ENCODE measurements around the gene BCL2L1.
A peak's percentile ranks its signal among the peaks of the same experiment; 100 is the strongest.

The BCL2L1 gene

DNA sequence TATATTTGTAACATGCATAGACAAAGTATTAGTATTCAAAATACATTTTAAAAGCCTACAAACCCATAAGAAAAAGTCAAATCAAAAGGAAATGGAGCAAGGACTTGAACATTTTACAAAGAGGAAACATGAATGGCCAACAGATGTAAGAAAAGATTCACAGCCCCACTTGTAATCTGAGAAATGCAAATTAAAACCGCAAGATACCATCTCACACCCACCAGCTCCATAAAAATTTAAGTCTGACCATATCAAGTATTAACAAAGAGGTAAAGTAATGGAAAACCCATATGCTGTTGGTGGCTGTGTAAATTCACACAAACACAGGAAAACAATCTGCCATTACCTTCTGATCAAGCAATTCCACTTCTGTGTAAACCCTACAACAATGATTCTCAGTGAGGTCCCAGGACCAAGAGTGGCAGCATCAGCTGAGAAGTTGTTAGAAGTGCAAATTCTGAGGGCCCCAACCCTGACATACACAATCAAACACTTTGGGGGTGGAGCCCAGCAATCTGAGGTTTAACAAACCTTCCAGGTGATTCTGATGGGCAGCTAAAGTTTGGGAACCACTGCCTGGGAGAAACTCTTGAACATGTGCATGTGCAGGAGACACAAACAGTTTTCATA, 30.9 kb downstream of the BCL2L1 start:
- DNase-seq (ENCODE audit: low read depth), result no peak

DNA sequence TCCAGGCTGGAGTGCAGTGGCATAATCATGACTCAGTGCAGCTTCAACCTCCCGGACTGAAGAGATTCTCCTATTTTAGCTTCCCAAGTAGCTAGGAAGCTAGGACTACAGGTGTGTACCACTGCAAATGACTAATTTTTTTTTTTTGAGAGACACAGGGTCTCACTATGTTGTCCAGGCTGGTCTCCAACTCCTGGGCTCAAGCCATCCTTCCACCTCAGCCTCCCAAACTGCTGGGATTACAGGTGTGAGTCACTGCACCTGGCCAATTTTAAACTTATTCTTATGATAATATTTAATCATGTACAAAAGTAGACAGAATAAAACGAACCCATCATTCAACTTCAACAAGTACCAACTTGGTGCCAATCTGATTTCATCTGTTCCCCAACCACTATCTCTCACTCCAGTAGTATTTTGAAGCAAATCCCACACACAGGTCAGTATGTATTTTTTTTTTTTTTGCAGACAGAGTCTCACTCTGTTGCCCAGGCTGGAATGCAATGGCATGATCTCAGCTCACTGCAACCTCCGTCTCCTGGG, 32.5 kb downstream of the BCL2L1 start:
- DNase-seq (ENCODE audit: low read depth), result no peak

DNA sequence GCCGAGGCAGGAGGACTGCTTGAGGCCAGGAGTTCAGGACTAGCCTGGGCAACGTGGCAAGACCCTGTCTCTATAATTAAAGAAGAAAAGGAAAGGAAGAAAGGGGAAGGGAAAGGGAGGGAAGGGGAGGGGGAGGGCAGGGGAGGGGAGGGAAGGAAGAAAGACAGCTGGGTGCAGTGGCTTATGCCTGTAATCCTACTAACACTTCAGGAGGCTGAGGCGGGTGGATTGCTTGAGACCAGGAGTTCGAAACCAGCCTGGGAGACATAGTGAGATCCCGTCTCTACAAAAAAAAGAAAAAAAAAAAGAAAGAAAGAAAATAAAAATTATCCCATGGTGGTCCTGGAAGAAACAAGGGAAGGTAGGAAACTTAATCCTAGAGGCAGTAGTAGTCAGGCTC, 33.5 kb downstream of the BCL2L1 start:
- no peak for DNase-seq (ENCODE audit: low read depth)

DNA sequence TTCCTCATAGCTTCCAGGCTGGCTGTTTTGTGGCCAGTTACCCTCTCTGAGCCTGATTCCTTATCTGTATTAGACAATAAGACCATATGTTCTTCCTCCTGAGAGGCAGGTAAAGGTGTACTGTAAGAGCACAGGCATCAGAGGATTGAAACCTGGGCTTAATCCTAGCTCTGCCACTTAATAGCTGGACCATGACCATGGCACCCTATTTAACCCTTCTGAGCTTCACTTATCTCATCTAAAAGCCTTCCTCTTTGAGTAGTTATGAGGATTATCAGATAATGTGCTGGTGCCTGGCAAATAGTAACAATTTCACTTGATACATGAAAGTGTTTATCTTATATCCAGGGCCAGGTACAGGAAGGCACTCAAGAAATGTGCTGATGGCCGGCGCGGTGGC, 34.9 kb downstream of the BCL2L1 start:
- DNase-seq (ENCODE audit: low read depth), result no peak

DNA sequence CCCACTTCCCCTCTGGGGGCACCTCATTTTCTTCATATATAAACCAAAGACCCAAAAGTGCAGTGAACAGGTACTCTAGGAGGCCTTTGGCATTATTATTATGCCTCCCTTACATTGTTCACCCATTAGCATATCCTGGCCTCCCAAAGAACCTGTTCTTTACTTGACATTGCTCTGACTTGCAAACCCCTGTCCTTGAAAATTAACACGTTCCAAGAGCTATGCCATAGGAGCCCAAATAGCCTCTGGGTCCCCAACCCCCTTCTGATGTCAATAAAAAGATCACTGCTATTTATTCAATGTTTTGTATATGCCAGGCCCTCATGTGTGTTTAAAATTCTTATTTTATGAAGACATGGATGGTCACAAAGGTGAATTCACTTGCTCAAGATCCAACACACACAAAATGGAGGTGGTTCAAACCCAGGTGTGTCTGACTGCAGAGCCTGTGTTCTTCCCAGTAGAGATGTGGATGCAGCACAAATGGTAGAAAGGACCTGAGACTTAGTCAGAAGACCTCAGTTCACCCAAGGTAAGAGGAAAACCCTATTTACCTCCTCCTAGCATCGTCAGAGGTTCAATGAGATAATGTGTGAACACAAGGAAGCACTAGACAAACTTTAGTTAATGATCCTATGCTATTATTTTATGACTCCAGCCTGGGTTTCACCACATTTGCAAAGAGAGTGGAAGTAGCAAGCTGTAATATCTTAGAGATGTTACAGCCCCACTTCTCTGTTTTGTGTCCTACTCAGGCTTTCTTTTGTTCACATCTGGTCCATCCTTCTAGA, 36.6 kb downstream of the BCL2L1 start:
- DNase-seq (ENCODE audit: low read depth), result no peak

DNA sequence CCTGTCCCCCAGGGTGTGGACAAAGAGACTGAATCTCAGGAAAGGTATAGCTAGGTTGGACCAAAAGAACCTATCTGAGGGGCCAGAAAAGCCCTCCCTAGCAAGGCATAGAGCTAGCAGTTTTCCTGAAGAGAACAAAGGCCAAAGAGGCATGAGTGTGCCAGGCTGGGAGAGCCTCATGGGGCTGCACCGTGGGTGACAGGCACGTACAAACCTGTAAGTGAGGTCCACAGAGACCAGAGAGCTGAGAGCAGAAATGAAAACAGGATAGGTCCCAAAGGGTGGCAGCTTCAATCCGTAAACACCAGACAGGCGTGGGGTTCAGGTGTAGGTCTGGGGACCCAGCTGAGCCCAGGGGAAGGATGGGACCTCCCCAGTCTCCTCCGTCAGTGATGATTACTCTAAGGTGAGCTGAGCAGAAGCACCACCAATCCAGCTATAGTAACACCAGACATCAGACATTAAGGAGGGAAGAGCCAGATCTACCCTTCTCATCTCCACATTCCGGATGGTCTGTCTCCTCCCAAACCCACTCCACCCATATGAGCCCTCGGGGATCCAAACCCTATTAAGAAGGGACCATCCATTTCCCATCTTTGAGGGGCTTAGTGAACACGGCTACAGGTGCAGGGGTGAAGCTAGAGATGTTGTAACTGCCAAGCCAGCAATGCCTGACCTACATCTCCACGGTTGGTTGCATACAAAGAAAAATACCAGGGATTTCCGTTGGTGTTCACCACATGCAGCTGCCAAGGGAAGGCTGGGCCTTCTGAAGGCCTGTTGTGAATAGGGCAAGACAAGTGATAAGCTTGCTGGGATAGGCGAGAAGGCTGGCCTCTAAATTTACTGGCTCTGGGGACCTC, 38.3 kb downstream of the BCL2L1 start:
- no peak for DNase-seq (ENCODE audit: low read depth)

DNA sequence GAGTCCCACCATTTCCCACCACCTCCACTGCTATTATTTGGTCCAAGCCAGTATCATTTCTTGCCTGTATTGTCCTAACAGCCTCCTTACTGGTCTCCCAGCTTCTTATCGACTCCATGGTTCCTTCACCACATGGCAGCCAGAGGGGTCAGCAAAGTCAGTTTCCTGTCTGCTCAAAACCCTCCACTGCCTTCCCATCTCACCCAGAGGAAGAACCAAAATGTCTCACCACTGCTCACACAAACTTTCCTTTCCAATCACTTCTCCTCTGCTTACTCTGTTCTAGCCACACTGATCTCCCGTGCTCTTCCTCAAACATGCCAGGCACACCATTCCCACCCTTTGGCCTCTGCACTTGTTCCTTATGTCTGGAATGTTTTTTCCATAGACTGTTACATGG, 39.7 kb downstream of the BCL2L1 start:
- no peak for DNase-seq (ENCODE audit: low read depth)

DNA sequence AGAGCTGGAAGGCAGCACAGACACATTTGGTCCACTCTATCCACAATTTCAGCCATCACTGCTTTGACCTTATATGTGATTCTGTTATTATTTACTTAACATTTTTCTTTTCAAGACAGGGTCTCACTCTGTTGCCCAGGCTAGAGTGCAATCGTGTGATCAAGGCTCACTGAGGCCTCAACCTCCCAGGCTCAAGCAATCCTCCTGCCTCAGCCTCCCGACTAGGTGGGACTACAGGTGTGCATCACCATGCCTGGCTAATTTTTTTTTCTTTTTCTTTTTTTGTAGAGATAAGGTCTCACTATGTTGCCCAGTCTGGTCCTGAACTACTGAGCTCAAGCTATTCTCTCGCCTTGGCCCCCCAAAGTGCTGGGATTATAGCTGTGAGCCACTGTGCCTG, 40.3 kb downstream of the BCL2L1 start:
- DNase-seq (ENCODE audit: low read depth), result no peak

DNA sequence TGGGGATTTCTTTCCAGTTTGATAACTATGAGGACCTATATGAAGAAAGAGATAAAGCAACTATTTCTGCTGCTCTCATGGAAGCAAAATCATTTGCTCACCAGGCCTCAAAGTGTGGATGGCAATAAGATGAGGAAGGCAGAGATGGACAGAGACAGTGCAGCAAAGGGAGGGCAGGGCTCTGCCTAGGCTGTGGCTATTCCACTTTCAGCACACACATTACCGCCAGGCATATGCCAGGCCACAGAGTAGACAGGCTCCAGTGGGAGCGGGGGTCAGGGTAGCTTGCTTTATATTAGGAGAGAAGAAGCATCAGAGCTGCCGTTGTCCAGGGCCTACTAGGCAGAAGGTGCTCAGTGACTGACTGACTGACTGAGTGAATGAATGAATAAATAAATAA, 40.9 kb downstream of the BCL2L1 start:
- no peak for DNase-seq (ENCODE audit: low read depth)

DNA sequence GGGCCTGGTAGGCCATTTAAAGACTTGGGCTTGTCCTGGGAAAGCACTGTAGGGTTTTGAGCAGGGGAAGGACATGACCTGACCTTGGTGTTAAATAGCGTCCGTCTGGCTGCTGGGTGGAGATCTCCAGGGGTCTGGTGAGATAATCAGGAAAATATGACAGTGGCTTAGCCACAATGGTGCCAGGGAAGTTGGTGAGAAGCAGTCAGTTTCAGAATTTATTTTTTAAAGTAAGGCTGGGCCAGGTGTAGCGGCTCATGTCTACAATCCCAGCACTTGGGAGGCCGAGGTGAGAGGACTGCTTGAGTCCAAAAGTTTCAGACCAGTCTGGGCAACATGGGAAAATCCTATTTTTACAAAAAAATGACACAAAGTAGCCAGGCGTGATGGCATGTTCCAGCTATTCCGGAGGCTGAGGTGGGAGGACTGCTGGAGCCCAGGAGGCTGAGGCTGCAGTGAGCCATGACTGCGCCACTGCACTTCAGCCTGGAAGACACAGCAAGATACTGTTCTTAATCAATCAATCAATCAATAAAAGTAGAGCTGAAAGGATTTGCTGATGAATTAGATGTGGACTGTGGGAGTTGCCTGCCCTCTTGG, 41.4 kb downstream of the BCL2L1 start:
- no peak for DNase-seq (ENCODE audit: low read depth)

DNA sequence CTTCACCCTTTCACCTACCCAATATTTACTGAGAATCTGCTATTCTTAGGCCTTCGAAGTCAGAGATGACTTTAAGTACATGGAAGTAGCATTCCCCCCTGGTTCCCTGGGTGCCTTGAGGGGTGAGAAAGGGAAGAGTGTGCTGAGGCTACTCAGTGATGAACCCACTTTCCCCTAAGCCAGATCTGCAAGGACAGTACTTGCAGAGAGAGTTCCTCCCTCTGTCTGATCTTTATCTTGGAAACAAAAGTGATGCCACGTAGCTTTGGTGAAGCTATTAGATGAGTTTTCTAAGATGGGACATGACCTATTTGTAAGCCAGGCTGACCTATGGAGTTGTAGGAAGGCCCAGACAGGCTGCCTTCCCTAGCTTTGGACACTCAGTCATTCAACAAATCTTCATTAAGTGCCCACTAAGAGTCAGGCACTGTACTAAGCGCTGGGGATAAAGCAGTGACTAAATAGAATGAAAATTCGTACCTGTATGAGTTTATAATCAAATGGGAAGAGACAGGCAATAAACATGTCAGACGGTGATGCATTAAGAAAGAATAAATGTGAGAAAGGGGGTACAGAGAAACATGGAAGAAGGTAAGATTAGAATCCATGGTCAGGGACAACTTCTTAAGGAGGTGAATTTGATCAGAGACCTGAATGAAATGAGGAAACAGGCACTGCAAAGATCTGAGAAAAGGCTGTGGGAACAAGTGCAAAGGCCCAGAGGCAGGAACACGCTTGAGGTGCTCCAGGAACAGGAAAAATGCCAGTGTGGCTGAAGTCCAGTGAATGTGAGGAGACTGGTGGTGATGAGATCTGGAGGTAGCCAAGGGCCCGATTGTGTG, 42.2 kb downstream of the BCL2L1 start:
- DNase-seq (ENCODE audit: low read depth), result no peak

DNA sequence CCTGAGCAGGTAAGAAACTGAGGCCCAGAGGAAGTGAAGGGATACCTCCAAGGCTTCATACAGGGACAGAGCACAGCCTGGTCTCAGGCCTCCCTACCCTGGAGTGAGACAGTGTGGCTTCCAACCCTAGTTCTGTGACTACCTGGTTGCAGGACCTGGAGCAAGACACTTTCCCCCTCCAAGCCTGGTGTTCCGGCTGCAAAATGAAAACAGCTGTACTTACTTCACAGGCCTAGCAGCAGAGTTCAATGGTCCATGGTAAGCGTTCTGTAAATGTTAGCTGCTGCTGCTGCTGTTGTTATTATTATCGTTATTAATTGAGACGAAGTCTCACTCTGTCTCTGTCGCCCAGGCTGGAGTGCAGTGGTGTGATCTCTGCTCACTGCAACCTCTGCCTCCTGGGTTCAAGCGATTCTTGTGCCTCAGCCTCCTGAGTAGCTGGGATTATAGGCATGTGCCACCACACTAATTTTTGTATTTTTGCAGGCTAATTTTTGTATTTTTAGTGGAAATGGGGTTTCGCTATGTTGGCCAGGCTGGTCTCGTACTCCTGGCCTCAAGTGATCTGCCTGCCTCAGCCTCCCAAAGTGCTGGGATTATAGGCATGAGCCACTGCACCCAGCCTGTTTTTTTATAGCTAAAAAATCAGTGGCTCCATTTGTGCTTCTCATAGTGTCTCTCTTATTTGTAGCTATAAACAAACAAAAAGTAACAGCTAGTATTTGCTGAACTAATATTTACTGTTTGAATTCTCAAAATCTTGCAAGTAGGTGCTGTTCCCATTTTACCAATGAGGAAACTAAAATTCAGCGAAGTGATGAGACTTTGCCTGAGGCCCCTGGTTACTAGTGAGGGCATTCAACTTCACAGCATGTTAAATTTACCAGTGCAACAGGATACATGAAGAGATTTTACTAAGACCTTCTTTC, 43.0 kb downstream of the BCL2L1 start:
- DNase-seq (ENCODE audit: low read depth), result no peak

DNA sequence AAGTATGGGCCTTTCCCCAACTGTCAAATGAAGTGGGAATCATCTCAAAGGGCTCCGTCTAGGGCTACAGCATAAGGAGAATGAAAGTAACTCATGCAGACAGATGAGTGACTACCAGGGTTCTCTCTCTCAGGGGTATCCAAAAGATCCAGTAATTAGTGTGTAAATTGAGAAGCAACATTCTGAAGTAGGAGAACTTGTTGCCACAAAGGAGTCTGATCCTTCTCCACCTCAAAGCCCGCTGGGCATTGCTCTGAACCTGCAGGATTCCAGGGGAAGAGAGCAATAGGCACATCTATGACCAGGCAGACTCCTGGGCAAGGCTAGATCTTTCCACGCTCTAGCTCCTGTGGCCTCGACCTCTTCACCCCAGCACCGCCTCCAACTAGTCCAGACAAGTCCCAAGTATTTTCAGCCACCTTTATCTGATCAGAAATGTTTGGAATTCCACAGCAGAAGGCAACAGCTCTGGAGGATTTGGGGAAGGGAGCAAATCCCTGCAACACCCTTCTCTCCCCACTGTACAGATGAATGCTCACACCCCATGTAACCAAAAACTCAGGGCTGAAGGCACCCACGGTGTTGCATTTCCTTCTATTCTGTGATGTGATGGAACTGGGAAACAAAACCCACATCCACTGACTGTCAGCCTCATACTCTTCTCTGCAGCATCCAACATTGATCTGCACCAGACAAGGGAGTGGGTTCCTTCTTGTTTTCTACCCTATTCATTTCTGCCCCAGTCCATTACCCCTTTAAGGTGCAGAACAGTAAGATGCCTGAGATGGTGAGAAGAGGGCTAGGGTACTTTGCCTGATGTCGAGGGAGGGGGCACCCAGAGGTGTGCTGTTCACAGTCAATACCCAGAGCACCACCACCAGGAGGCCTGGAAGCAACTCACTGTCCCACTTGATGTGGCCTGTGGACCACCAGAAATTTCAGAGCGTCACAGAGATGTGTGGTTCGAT, 44.0 kb downstream of the BCL2L1 start:
- DNase-seq (ENCODE audit: low read depth), result no peak

DNA sequence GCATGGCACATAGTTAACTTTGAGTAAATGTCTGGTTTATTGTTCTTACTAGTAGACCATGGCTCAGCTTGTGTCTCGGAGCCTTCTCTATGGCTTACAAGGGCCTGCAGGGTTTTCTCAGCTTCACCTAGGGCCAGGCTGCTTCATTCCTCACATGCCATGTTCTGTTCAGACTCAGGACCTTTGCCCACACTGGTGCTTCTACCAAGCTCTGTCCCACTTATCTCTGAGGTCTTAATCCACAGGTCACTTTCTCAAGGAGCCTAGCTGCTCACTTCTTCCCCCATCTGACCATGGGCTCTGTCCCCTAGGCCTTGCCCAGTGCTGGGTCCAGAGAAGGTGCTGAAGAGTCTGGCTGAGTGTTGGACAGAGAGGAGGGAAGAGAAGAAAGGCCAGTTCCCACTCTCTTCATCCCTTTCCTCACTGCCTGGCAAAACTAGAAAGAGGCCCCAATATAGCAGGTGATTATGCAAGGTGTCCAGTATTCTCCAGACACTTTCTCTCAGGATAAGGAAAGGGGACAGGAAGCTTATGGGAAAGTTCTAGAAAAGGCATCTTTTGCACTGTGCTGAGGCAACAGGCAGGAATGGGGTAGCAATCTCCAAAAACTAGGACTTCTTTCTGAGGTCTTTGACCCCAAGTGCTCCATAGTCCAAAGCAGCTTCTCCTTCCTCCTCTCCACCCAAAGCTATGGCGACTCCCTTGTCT, 45.0 kb downstream of the BCL2L1 start:
- DNase-seq (ENCODE audit: low read depth), result no peak

DNA sequence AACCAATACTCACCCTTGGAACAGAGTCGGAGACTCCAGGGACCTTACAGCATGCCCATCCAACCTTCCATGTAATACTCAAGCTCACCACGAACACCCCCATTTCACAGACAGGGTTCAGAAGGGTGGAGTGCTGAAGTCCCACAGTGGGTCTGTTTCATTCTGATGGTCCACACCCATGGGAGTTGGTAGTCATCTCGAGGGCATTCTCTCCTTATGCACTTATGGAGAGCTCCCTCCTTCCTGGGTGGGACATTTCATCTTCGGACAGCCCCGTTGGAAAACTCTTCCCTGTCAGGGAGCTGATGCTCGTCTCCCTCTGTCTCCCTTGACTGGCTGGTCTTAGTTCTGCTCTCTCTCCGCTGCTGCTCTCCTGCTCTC, 46.1 kb downstream of the BCL2L1 start:
- no peak for DNase-seq (ENCODE audit: low read depth)

DNA sequence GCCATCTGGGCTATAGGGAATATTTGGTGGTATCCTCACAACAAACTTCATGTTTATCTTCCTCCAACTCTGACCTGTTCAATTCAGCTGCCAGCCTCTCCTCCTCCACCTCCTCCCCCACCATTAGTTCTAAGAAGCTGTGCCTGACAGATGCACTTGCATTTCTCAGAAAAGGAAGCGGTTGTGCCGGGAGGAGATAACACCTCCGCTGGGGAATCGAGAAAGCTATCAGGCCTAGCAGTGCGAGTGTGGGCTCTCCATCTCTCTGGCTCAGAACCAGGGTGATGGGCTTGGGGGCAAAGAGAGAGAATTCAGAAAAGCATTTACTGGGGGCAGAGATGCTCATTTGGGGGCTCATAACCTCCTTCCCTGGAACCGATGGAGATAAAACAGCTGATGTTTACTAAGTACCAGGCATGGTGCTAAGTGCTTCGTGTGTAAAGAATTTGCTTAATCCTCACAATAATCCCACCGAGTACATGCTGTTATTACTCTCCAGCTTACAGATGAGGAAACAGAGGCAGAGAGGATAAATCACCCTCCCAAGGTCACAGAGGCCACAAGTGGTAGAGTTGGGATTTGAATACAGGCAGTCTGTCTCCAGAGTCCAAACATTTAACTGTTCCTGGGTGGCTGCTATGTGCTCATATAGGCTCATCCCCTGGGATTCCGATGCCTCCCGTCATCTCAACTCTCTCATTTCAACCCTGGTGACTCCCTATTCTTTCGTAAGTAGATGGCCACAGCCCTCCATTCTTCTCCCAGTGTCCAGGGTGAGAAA, 46.6 kb downstream of the BCL2L1 start:
- peak; percentile 90 for DNase-seq (ENCODE audit: low read depth)

All from CMK (cell line).